ENCODE results near the gene ENOX2. TPM values are rescaled to one million over a fixed set of nuclear protein-coding genes. Genes with fewer than 3 reads are reported as not detected.

ENOX2 gene
- total and polyA plus RNA-seq, 3 donors from 2014 or later, result 19.4 to 22.8 (median 20.1) TPM

DNA sequence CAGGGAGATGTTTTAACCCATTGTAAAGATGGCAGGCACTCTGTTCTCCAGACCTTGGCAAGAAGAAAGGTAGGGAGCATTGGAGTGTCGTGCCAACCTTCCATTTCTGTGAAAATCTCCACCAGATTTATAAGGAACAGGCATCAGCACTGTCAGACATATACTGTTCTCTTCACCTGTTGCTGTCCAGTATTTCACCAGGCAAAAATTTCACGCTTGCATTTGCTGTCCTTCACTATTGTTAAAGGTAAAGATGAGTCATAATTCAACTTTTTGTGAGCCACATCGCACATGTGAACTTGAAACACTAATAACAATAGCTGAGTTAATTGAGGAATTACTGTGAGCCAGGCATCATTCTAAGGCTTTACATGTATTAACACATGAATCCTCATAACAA lies 203.4 kb downstream of the ENOX2 start:
- no peak for DNase-seq
- no peak overlapping the region for H3K4me3 ChIP-seq
- TF ChIP-seq CTCF (IDR thresholded peaks at IDR 0.05), result no peak
- TF ChIP-seq POLR2A (IDR thresholded peaks at IDR 0.05), result no peak
- H3K4me1 ChIP-seq, result no peaks in the 10 kb centered on the region
- H3K9me3 ChIP-seq, result no peaks in the 10 kb centered on the region
- intact Hi-C loops (cut with DNase I; ENCODE audit: low total_unique reads), result no loop called here
- H3K27ac ChIP-seq, result no peak overlapping the region
- no peaks in the 10 kb centered on the region for H3K27me3 ChIP-seq
- H3K36me3 ChIP-seq (ENCODE audit: low read depth, missing control alignments), result no peaks in the 10 kb centered on the region
- 93 to 96% methylated on average over 3 of the region's 3 CpGs for WGBS, 2 donors

- DNase-seq, result no peak
- no peak overlapping the region for H3K27ac ChIP-seq
- H3K4me1 ChIP-seq, result no peaks in the 10 kb centered on the region
- no peaks in the 10 kb centered on the region for H3K27me3 ChIP-seq
- TF ChIP-seq POLR2A (IDR thresholded peaks at IDR 0.05) (no peak), CTCF (IDR thresholded peaks at IDR 0.05) (no peak)
- H3K4me3 ChIP-seq, result no peak overlapping the region
- WGBS, 2 donors, result 64 to 83% methylated on average over 1 of the region's 1 CpG
- H3K9me3 ChIP-seq, result no peaks in the 10 kb centered on the region
- no peaks in the 10 kb centered on the region for H3K36me3 ChIP-seq (ENCODE audit: low read depth, missing control alignments)
- intact Hi-C loops (cut with DNase I; ENCODE audit: low total_unique reads), result no loop called here
Measured at GRCh38 chrX:130696542-130696941, 206.5 kb downstream of the ENOX2 start.

DNA sequence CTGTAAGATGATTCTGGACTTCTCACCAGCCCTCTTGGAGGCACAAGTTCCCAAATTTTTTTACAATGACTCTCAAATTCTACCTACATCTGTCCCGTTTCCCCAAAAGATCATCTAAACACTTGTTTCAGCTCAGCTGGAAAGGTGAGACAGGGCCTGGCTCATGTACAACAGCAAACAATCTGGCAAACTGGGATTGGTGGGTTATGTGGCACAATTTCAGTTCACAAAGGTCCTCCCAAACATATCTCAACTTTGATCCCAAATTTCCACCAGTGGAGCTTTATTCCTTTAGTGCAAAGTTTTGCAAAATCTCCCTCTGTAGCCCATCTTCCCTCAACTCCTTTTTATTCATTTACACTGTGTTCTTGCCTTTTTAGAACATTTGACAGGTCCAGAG lies 207.1 kb downstream of the ENOX2 start:
- Histone ChIP-seq H3K27ac (no peak overlapping the region), H3K4me1 (no peaks in the 10 kb centered on the region), H3K27me3 (no peaks in the 10 kb centered on the region), H3K9me3 (no peaks in the 10 kb centered on the region), H3K4me3 (no peak overlapping the region), H3K36me3 (ENCODE audit: low read depth, missing control alignments) (no peaks in the 10 kb centered on the region)
- 100% methylated on average over 1 of the region's 1 CpG for WGBS, 2 donors
- no peak for TF ChIP-seq CTCF (IDR thresholded peaks at IDR 0.05)
- TF ChIP-seq POLR2A (IDR thresholded peaks at IDR 0.05), result no peak
- intact Hi-C loops (cut with DNase I; ENCODE audit: low total_unique reads), result no loop called here
- DNase-seq, result no peak

GRCh38 chrX:130694983-130695382 lies 208.0 kb downstream of the ENOX2 start:
- H3K4me3 ChIP-seq, result no peak overlapping the region
- intact Hi-C loops (cut with DNase I; ENCODE audit: low total_unique reads), result no loop called here
- TF ChIP-seq POLR2A (IDR thresholded peaks at IDR 0.05) (no peak), CTCF (IDR thresholded peaks at IDR 0.05) (no peak)
- no peaks in the 10 kb centered on the region for H3K36me3 ChIP-seq (ENCODE audit: low read depth, missing control alignments)
- WGBS, 2 donors, result 53 to 65% methylated on average over 2 of the region's 2 CpGs
- no peaks in the 10 kb centered on the region for H3K4me1 ChIP-seq
- no peak for DNase-seq
- no peak overlapping the region for H3K27ac ChIP-seq
- no peaks in the 10 kb centered on the region for H3K9me3 ChIP-seq
- no peaks in the 10 kb centered on the region for H3K27me3 ChIP-seq

DNA sequence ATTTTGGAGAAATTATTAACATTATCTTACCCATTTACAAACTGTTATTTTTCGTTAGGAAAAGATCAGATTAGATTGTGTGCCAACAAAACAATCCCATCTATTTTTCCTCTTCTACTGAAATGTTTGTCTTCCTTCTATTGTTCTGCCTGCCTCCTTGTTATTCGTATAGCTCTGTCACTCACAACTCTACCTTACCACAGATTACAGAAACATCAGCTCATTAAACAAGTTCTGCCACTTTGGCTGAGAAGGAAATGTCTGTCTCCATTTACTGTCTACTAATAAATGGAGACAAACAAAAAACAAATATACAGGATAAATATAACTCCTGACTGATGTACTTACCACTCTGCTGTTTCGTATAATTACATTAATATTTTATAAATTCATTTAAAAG lies 211.4 kb downstream of the ENOX2 start:
- no peak for DNase-seq
- H3K27ac ChIP-seq, result no peak overlapping the region
- H3K9me3 ChIP-seq, result no peaks in the 10 kb centered on the region
- no peak for TF ChIP-seq POLR2A (IDR thresholded peaks at IDR 0.05)
- no peak for TF ChIP-seq CTCF (IDR thresholded peaks at IDR 0.05)
- H3K27me3 ChIP-seq, result no peaks in the 10 kb centered on the region
- intact Hi-C loops (cut with DNase I; ENCODE audit: low total_unique reads), result no loop called here
- WGBS, 2 donors, result 81 to 88% methylated on average over 3 of the region's 3 CpGs
- no peaks in the 10 kb centered on the region for H3K4me1 ChIP-seq
- H3K36me3 ChIP-seq (ENCODE audit: low read depth, missing control alignments), result no peaks in the 10 kb centered on the region
- no peak overlapping the region for H3K4me3 ChIP-seq

All from testis (tissue), 3 donors.